CD4-positive, alpha-beta T cell (primary cell): ENCODE results near the gene CCM2L. TPM values are rescaled to one million over a fixed set of nuclear protein-coding genes. Genes with fewer than 3 reads are reported as not detected.
A peak's percentile ranks its signal among the peaks of the same experiment; 100 is the strongest.

Experiments used
- ATAC-seq: fragments of 200-7000 bp; cut with Tn5 transposase; one replicate; pipeline ENCODE4 v1.10.0; 2022; ENCODE audit warnings: mild to moderate bottlenecking; ENCODE audit not compliant: poor library complexity
- CTCF ChIA-PET: fragments of 350-600 bp; sonication (Branson Sonifier 250); formaldehyde crosslinking; loops from one replicate; lab custom pipeline; 2021; ENCODE audit warnings: antibody characterized with exemption, inconsistent platforms; lab: Charles Lee
- POLR2A ChIA-PET: fragments of 350-600 bp; sonication (Branson Sonifier 250); formaldehyde crosslinking; loops from one replicate; lab custom pipeline; 2021; ENCODE audit warnings: antibody characterized with exemption, inconsistent platforms; lab: Charles Lee
- DNase-seq, 14 experiments: peaks; one replicate each; pipeline ENCODE4 v3.0.0-alpha.2; 2013 to 2020; ENCODE audit warnings: mixed read lengths in 2 of 14
- H3K27ac ChIP-seq, 2 donors: one replicate each; pipeline versions ENCODE4 v1.5.1 to v1.7.0; 2013; ENCODE audit warnings: low read length in 2 of 2, low read depth in 1 of 2, mild to moderate bottlenecking in 1 of 2
- H3K27me3 ChIP-seq, 2 experiments: 1 replicate in 1 of 2; 2 replicates in 1 of 2; pipeline versions ENCODE4 v1.6.1 to v1.7.0; 2013; ENCODE audit warnings: low read length in 2 of 2, control low read depth in 1 of 2, mild to moderate bottlenecking in 1 of 2, moderate library complexity in 1 of 2; ENCODE audit not compliant: insufficient read depth in 2 of 2, control insufficient read depth in 1 of 2
- H3K36me3 ChIP-seq: one replicate; pipeline ENCODE4 v1.6.1; 2013; ENCODE audit warnings: low read length, control low read depth; ENCODE audit not compliant: insufficient read depth
- H3K4me1 ChIP-seq: one replicate; pipeline ENCODE4 v1.6.1; 2013; ENCODE audit warnings: low read length, control low read depth; ENCODE audit not compliant: insufficient read depth
- H3K4me3 ChIP-seq: one replicate; pipeline ENCODE4 v1.5.1; 2013; ENCODE audit warnings: mild to moderate bottlenecking, low read length, moderate library complexity
- H3K9me3 ChIP-seq, 2 experiments: 1 replicate in 1 of 2; 2 replicates in 1 of 2; pipeline versions ENCODE4 v1.6.1 to v1.7.0; 2013; ENCODE audit warnings: low read length in 2 of 2, mild to moderate bottlenecking in 2 of 2, control low read depth in 1 of 2, moderate library complexity in 1 of 2; ENCODE audit not compliant: control insufficient read depth in 1 of 2, insufficient read depth in 1 of 2
- H3K27ac Mint-ChIP-seq: one replicate; pipeline ENCODE4 v1.8.0; 2020; ENCODE audit warnings: mixed read lengths
- H3K27me3 Mint-ChIP-seq: one replicate; pipeline ENCODE4 v1.8.0; 2021; ENCODE audit warnings: mixed read lengths
- H3K36me3 Mint-ChIP-seq: one replicate; pipeline ENCODE4 v1.8.0; 2021; ENCODE audit warnings: low read depth, mixed read lengths
- H3K4me1 Mint-ChIP-seq: one replicate; pipeline ENCODE4 v1.8.0; 2021; ENCODE audit warnings: low read depth, mixed read lengths
- H3K4me3 Mint-ChIP-seq: one replicate; pipeline ENCODE4 v1.8.0; 2020; ENCODE audit warnings: mild to moderate bottlenecking, mixed read lengths
- H3K9me3 Mint-ChIP-seq: one replicate; pipeline ENCODE4 v1.8.0; 2020; ENCODE audit warnings: mixed read lengths
- intact Hi-C, 2 experiments: fragments of 100-400 bp; cut with DNase I in 1 of 2; cut with micrococcal nuclease in 1 of 2; formaldehyde crosslinking; loops; one replicate each; pipeline versions ENCODE4 v1.15.1 to v1.9.0; 2023 to 2025; cut with DNase I, micrococcal nuclease
- total RNA-seq, 174 experiments: library from RNA in 2 of 174; stranded (reverse) in 2 of 174; gene quantifications; one replicate each; pipeline ENCODE4 v1.2.3 and lab custom pipeline; 2021 to 2026
- TF ChIP-seq, protein P1 (sequence below): fragments of 200-600 bp; IDR thresholded peaks from one replicate; pipeline ENCODE4 v1.8.0; 2022; ENCODE audit warnings: antibody characterized with exemption, mild to moderate bottlenecking

Gene CCM2L
- total RNA-seq, 2 experiments from 2014 or later = not detected

- no peaks in the 10 kb centered on the region for H3K36me3 Mint-ChIP-seq
- CTCF ChIA-PET = interaction anchor here (2.7 kb wide), 1 partner anchor 10 kb away, joined by 10 read pairs; no protein-coding TSS in a partner anchor
- ATAC-seq (no peak), DNase-seq (no peak)
- H3K4me3 Mint-ChIP-seq = peak overlapping the region; percentile 49
- POLR2A ChIA-PET = interaction anchor here (0.6 kb wide), 1 partner anchor 637 kb away, joined by 3 read pairs; no protein-coding TSS in a partner anchor
- no peaks in the 10 kb centered on the region for H3K9me3 Mint-ChIP-seq
- intact Hi-C loops = loop anchor here in 1 of 2 experiments (5.0 kb wide), 1 partner anchor 144 kb away; no protein-coding TSS in a partner anchor
- no peak overlapping the region for H3K4me3 ChIP-seq
- H3K4me1 ChIP-seq = peaks cover 22% of the 10 kb centered on the region
- no peak overlapping the region for H3K27ac ChIP-seq
- TF ChIP-seq, protein P1, sequence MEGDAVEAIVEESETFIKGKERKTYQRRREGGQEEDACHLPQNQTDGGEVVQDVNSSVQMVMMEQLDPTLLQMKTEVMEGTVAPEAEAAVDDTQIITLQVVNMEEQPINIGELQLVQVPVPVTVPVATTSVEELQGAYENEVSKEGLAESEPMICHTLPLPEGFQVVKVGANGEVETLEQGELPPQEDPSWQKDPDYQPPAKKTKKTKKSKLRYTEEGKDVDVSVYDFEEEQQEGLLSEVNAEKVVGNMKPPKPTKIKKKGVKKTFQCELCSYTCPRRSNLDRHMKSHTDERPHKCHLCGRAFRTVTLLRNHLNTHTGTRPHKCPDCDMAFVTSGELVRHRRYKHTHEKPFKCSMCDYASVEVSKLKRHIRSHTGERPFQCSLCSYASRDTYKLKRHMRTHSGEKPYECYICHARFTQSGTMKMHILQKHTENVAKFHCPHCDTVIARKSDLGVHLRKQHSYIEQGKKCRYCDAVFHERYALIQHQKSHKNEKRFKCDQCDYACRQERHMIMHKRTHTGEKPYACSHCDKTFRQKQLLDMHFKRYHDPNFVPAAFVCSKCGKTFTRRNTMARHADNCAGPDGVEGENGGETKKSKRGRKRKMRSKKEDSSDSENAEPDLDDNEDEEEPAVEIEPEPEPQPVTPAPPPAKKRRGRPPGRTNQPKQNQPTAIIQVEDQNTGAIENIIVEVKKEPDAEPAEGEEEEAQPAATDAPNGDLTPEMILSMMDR = no peak
- H3K36me3 ChIP-seq = no peaks in the 10 kb centered on the region
- no peaks in the 10 kb centered on the region for H3K9me3 ChIP-seq
- H3K27me3 Mint-ChIP-seq = peaks cover 81% of the 10 kb centered on the region
- peaks cover 25% of the 10 kb centered on the region for H3K4me1 Mint-ChIP-seq
- no peak overlapping the region for H3K27ac Mint-ChIP-seq
- H3K27me3 ChIP-seq = peaks cover 26 to 57% of the 10 kb centered on the region in 2 experiments
These were observed 10.9 kb downstream of the CCM2L start for GRCh38 chr20:32021091-32021490.

- ChIA-PET CTCF (no interaction called here), POLR2A (no interaction called here)
- H3K27ac Mint-ChIP-seq = no peak overlapping the region
- Histone ChIP-seq H3K4me3 (no peak overlapping the region), H3K27ac (no peak overlapping the region), H3K27me3 (peaks cover 15 to 29% of the 10 kb centered on the region in 2 experiments), H3K9me3 (no peaks in the 10 kb centered on the region), H3K4me1 (peaks cover 3% of the 10 kb centered on the region), H3K36me3 (no peaks in the 10 kb centered on the region)
- H3K36me3 Mint-ChIP-seq = no peaks in the 10 kb centered on the region
- ATAC-seq (no peak), DNase-seq (no peak)
- no peak overlapping the region for H3K4me3 Mint-ChIP-seq
- intact Hi-C loops = loop anchor here in 1 of 2 experiments (5.0 kb wide), 1 partner anchor 147 kb away; no protein-coding TSS in a partner anchor
- TF ChIP-seq, protein P1 = no peak
- peaks cover 65% of the 10 kb centered on the region for H3K27me3 Mint-ChIP-seq
- H3K9me3 Mint-ChIP-seq = no peaks in the 10 kb centered on the region
- H3K4me1 Mint-ChIP-seq = peaks cover 8% of the 10 kb centered on the region
These were observed 14.6 kb downstream of the CCM2L start for GRCh38 chr20:32024683-32025295.

GRCh38 chr20:32027643-32028042, 17.4 kb downstream of the CCM2L start:
- Histone ChIP-seq H3K9me3 (no peaks in the 10 kb centered on the region), H3K4me1 (peaks cover 9% of the 10 kb centered on the region), H3K36me3 (no peaks in the 10 kb centered on the region), H3K27me3 (peaks cover 2 to 18% of the 10 kb centered on the region in 2 experiments), H3K4me3 (no peak overlapping the region), H3K27ac (no peak overlapping the region)
- no peak for ATAC-seq
- Mint-ChIP-seq H3K27me3 (peaks cover 58% of the 10 kb centered on the region), H3K36me3 (no peaks in the 10 kb centered on the region), H3K27ac (no peak overlapping the region), H3K9me3 (no peaks in the 10 kb centered on the region), H3K4me1 (no peaks in the 10 kb centered on the region), H3K4me3 (no peak overlapping the region)
- ChIA-PET CTCF (no interaction called here), POLR2A (no interaction called here)
- DNase-seq = no peak
- intact Hi-C loops = no loop called here
- TF ChIP-seq, protein P1 = no peak
